T-helper 2 cell treated with Interferon-gamma antibody and Interleukin-4, amounts not matched to agents 100 ng/mL and 5 ng/mL, for 36 hours (primary cell): ENCODE measurements around the gene PTPRCAP. TPM values are rescaled to one million over a fixed set of nuclear protein-coding genes. Genes with fewer than 3 reads are reported as not detected.

Experiments used
- intact Hi-C: fragments of 100-400 bp; cut with micrococcal nuclease; formaldehyde crosslinking; loops from one replicate; pipeline ENCODE4 v1.15.1; 2023
- total RNA-seq: library from RNA; stranded (reverse); gene quantifications from 2 replicates; pipeline ENCODE4 v1.2.3, GENCODE V29; 2022

PTPRCAP gene
- total RNA-seq, 1 donor from 2014 or later, result 324 TPM

DNA sequence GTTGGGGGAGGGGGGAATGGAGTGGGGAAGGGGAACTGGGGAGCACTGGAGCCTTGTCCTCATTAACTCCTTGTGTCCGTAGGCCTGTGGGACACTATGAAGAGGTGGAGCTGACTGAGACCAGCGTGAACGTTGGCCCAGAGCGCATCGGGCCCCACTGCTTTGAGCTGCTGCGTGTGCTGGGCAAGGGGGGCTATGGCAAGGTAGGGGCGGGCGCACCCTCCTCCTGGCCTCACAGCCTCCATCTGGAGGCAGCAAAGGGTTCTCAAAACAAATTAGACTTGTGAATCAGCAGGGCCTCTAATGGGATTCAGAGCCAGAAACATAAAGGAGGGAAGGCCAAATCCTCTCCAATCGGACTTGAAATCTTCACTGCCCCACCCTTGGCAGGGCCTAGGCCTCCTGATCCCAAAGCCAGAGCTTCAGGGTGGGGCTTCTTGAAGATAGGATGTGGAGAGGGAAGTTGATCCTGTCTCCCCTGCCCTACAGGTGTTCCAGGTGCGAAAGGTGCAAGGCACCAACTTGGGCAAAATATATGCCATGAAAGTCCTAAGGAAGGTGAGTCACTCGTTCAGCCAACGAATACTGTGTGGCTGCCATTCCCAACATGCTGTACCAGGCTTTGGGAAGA, 8.3 kb downstream of the PTPRCAP start:
- intact Hi-C loops, result loop anchor here (2.0 to 5.0 kb wide), 2 partner anchors 26 to 38 kb away; partner anchors contain the start of gene TMEM134

DNA sequence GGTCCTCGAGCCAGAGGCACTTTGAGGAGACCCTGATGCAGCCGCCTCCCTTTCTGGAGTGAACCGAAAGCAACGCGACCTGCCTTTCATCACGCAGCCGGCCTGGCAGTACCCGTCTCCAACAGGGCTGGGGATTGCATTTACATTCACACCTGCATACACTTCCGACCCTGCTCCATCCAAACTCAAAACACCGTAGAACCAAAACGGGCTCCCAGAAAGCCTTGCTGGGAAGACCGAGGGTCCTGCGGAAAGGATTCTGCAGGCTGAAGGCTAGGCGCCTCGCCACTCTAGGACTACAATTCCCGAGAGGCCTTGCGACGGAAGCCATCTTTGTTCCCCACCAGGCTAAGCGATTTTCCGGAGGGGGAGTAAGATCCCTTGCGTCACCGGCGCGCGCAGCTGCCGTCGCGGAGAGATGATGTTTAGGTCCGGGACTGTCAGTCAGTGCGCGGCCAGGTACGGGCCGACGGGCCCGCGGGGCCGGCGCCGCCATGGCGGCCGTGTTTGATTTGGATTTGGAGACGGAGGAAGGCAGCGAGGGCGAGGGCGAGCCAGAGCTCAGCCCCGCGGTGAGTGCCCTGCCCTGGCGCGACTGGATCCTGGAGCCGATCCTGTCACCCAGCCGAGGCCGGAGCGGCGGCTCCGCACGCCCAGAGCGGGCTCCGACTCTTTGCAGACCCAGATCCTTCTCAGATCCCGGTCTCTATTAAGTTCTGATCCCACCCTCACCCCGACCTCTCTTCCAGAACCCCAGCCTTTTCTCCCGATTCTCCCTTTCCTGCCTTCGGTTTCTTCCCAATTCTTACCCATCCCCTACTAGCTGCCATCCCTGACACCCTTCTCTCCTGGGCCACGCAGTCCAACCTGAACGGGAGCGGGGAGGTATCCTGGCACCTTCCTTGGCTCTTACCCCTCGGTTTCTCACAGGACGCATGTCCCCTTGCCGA, 9.2 kb downstream of the PTPRCAP start, which contains the start of gene RPS6KB2:
Gene RPS6KB2, plus strand, starts transcription at position 443 of the 950 bp plus-strand sequence. Its CDS starts 52 bp downstream, at position 495.
- intact Hi-C loops, result loop anchor here (1.0 to 5.0 kb wide), 5 partner anchors 9 to 80 kb away; partner anchors contain the start of genes AIP, CDK2AP2, PTPRCAP and TMEM134

DNA sequence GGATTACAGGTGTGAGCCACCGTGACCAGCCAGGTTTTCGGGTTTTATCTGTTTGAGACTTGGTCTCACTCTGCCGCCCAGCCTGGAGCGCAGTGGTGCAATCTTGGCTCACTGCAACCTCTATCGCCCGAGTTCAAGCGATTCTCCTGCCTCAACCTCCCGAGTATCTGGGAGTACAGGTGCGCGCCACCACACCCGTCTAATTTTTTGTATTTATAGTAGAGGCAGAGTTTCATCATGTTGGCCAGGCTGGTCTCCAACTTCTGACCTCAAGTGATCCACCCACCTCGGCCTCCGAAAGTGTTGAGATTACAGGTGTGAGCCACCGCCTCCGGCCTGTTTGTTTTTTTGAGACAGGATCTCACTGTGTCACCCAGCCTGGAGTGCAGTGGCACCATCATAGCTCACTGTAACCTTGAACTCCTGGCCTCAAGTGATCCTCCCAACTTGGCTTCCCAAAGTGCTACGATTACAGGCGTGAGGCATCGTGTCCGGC, 10.1 kb downstream of the PTPRCAP start:
- intact Hi-C loops, result loop anchor here (5.0 kb wide), 1 partner anchor 40 kb away; the partner anchor contains the start of gene TMEM134

DNA sequence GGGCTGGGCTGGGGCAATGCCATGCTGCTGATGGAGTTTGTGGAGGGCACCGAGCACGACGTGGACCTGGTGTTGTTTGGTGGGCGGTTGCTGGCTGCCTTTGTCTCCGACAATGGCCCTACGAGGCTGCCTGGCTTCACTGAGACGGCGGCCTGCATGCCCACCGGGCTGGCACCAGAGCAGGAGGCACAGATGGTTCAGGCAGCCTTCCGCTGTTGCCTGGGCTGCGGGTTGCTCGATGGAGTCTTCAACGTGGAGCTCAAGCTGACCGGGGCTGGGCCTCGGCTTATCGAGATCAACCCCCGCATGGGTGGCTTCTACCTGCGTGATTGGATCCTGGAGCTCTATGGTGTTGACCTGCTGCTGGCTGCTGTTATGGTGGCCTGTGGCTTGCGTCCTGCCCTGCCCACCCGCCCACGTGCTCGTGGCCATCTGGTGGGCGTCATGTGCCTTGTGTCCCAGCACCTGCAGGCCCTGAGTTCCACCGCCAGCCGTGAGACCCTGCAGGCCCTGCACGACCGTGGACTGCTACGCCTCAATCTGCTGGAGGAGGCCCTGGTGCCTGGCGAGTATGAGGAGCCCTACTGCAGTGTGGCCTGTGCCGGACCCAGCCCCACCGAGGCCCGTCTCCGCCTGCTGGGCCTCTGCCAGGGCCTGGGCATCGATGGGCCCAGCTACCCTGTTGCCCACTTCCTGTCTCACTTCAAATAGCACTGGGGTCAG, 13.4 kb downstream of the PTPRCAP start:
- intact Hi-C loops, result no loop called here

DNA sequence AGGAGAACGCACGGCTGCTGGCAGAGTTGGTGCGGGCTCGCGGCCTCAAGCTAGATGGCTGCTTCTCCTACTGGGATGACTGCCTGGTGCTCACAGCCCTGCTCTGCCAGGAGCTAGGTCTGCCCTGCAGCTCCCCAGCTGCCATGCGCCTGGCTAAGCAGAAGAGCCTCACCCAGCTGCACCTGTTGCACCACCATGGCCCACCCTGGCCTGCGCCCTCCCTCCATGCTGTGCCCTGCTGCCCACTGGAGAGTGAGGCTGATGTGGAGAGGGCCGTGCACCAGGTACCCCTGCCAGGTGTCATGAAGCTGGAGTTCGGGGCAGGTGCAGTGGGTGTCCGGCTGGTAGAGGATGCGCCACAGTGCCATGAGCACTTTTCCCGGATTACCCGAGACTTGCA, 14.0 kb downstream of the PTPRCAP start:
- intact Hi-C loops, result no loop called here

DNA sequence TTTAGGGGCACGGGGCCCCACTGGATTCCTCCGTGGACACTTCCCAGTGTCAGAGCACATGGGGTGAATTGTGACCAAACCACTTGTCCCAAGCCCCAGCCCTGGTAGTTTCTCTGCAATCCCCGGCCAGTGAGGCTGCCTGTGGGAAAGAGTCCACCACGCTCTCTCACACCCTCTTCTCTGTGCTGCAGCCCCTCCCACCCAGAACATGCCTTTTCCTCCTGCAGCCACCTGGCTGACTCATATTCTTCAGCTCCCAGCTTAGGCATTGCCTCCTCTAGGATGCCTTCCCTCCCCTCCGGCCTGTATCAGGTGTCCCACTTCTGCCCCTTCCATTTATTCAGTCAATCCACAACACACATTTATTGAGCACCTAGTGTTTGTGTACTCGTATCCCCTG, 14.6 kb downstream of the PTPRCAP start:
- intact Hi-C loops, result no loop called here

DNA sequence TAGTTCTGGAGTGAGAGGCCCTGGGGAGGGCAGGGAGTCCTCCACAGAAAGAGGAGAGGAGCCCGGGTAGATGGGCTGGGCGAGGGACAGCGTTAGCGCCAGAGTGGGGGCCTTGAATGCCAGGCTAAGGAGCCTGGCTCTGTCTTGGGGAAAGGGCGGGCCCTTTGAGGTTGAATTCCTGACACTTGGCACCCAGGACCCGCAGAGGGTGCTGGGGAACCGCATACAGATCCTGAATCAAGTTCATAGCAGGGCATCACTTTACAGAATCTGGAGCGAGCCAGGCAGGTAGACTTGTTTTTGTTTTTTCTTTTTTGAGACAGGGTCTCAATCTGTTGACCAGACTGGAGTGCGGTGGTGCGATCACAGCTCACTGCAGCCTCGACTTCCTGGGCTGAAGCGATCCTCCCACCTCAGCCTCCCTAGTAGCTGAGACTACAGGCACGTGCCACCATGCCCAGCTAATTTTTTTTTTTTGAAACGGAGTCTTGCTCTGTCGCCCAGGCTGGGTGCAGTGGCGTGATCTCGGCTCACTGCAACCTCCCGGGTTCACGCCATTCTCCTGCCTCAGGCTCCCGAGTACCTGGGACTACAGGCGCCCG, 16.0 kb downstream of the PTPRCAP start:
- intact Hi-C loops, result loop anchor here (2.0 kb wide), 1 partner anchor 19 kb away; no protein-coding TSS in a partner anchor

DNA sequence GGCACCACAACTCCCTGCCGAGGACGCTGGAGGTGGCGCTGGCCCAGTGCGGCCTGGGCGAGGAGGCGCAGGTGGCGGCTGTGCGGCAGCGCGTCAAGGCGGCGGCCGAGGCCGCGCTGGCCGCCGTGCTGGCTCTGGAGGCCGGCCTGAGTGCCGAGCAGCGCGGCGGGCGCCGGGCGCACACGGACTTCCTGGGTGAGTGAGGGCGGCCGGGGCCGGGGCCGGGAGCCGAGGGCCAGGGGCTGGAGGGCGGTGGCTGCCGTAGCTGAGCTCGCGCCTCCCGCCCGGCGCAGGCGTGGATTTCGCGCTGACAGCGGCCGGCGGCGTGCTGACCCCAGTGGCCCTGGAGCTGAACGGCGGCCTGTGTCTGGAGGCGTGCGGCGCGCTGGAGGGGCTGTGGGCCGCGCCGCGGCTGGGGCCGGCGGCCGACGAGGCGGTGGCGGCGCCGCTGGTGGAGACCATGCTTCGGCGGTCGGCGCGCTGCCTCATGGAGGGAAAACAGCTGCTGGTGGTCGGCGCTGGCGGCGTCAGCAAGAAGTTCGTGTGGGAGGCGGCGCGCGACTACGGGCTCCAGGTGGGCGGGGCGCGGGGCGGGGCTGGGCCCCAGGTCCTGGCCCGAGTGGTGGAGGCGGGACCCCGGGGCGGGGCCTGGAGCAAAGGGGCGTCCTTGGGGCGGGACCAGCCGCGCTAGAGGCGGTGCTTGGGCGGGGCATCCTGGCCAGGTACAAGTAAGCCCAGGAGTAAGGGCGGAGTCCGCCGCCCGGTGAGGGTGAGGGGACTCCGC, 16.6 kb downstream of the PTPRCAP start:
- intact Hi-C loops, result loop anchor here (2.0 kb wide), 1 partner anchor 18 kb away; no protein-coding TSS in a partner anchor

DNA sequence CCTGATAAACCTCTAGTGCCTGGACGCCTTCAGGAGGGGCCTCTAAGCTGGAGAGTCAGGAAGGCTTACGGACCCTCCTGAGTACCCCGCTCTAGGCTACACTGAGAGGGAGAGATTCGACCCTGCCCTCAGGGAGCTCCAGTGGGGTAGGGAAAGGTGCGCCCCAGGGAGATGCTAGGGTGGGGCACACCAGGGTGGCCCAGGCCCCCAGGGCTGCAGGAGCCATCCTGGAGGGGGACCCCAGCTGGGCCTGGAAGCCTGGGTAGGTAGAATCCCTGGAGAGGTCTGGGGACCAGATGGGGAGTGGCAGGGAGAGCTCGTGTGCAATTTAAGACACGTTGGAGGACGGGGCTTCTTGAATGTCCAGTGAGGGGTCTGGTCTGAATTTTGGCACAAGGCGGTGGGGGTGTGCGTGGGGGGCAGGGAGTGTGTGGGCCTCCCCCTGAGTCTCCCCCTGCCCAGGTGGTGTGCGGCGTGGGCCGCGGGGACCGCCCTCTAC, 17.3 kb downstream of the PTPRCAP start:
- intact Hi-C loops, result loop anchor here (2.0 kb wide), 1 partner anchor 17 kb away; no protein-coding TSS in a partner anchor

DNA sequence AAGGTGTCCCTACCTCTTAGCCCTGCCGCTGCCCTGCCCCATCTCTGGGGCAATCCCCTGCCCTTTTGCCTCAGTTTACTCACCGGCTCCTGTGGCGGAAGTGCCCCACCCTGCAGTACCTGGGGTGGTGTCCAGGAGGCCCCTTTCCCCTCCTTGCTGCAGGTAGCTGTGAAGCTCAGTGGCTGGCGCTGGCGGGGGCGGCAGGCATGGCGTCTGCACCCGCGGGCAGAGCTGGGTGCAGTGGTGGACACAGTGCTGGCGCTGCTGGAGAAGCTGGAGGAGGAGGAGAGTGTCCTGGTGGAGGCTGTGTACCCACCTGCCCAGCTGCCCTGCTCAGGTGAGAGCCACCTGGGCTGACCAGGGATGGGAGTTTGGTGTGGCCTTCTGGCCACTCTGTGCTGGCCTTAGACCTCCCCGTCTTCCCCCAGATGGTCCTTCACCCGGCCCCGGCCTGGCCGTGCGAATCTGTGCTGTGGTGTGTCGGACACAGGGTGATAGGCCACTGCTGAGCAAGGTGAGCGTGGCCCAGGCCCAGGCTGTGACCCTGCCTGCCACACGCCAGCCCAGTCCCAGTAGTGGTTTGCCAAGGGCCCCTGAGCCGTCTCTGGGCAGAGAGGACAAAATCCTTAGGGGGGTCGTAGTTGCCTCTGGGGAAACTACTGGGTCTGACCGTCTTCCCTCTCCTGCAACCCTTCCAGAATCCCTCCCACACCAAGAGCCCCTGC, 18.0 kb downstream of the PTPRCAP start:
- intact Hi-C loops, result loop anchor here (2.0 kb wide), 1 partner anchor 17 kb away; no protein-coding TSS in a partner anchor

DNA sequence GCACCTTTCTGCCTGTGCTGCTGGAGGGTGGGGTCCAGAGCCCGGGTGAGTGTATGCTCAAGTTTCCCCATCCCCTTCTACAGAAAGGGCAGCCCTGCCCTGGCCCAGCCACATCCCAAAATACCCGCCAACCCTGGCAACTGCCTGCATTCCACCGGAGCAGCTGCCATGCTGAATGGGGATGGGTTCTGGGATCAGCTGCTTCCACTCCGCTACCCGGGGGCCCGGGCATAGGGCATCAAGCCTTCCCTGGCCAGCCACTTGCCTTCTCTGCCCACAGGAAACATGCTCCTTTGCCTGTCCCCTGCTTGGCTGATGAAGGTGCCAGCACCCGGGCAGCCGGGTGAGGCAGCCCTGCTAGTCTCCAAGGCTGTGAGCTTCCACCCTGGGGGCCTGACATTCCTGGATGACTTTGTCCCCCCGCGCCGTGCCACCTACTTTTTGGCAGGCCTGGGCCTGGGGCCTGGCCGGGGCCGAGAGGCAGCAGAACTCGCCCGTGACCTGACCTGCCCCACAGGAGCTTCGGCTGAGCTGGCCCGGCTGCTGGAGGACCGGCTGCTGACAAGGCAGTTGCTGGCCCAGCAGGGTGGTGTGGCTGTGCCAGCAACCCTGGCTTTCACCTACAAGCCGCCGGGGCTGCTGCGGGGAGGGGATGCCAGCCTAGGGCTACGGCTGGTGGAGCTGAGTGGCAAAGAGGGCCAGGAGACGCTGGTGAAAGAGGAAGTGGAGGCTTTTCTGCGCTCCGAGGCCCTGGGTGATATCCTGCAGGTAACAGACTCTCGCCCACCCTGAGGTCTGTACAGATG, 18.8 kb downstream of the PTPRCAP start:
- intact Hi-C loops, result no loop called here

DNA sequence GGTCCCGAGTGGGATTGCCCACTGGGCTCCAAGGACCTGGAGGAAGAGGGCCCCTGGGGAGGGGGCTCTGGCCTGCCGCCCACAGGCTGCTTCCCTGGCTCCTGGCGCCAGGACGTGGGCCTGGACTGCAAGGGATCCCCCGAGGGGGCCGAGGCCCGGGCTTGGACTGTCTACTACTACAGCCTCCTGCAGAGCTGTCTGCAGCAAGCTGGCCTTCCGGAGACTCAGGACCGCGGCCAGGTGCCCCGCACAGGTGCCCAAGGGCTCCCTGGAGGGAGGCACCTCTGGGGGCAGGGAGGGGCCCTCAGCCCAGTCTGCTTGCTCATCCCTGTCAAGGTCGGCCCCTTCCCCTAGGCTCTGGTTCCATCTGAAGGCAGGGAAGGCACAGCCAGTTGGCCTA, 20.1 kb downstream of the PTPRCAP start:
- intact Hi-C loops, result no loop called here

DNA sequence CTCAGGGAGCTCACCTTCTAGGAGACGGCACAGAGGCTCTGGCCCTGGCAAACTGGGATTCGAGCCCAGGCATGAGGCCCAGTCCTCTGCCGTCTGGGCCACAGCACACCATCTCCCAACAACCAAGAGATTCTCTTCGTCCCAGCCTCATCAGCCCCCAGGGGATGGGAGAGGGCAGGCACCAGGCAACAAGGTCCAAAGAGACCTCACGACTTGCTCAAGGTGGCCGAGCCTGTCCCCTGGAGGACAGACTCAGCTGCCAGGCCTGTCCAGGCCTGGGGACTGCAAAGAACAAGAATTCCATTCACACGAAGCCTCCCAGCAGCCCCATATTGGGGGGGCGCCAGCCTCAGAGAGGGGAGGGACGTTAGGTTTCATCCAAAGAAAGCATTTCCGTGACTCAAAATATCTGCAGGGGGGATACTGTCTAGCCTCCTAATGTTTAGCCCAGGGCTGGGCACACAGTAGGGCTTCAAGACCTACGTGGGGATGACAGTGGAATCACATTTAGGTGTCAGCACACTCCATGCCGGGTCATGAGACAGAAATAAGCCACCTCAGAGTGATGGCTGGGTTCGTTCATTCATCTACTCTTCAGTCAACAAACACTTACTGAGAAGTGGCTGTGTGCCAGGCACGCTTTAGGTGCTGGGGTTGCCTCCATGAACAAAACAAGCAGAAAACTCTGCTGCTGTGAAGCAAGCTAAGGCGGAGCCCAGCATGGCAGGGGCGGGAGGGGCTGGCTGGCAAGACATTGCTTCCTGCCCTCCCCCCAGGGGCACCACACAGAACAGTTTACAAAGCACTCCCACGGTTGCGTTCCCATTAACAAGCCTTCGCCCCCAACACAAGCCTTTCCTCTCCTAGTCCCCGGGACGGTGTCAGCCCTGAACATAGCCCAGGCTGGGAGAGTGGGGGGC, 20.8 kb downstream of the PTPRCAP start:
- intact Hi-C loops, result no loop called here

DNA sequence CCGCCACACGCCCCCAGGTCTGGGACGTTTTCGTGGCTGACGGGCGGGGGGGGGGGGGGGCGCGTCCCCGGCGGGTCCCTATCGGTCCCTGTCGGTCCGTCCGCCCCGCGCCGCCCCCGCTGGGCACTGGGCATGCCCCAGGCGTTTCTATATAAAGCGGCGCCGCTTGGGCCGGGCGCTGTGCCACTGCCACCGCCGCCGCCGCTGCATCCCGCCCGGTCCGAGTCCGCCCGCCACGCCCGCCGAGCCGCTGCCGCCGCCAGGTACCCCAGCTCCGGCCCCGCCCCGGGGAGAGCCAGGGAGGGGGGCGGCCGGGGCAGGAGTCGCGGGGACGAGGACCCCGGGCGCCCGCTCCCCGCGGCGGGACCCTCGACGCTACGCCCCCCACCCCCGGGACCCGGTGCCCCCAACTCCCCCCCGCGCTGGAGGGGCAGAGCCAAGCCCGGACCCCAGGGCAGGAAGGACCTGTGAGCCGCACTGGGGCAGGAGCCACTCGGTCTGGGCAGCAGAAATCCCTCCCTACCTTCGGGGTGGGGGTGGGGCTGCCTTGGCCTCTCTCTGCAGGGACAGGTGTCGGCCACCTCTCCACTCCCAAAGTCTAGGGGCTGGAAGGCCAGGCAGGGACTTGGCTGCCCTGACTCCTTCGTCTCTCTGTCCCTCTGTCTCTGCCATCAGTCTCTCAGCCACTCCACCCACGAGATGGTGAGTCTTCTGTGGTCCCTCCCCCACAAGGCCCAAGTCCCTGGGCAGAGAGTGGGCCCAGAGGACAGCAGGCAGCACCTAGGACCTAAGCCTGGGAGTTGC, 21.8 kb downstream of the PTPRCAP start, which contains the start of gene CARNS1:
Gene CARNS1, plus strand, starts transcription at position 178 of the 804 bp plus-strand sequence. Its CDS starts 522 bp downstream, at position 700.
- intact Hi-C loops, result no loop called here

DNA sequence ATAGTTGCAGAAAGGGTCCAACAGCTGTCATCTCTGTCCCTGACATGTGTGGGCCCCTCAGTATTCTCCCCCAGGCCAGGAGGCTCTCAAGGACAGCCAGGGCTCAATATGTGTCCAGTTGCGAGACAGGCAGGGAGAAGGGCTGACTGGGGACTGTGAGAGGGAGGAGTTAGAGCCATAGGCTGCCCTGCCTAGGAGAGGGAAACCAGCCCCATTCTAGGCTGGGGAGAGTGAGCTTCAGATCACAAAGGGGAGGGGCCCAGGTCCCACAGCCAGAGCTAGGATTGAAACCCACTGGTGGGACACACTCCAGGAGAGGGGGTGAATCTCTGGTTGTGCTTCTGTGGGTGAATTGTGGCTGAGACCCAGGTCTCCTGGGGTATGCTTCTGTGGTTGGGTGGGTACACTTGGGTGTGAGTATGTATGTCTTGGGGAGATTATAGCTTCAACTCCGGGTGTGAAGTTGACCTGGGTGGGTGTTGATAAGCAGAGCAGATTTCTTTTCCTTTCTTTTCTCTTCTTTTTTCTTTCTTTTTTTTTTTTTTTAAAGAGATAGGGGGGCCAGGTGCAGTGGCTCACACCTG, 24.1 kb downstream of the PTPRCAP start:
- intact Hi-C loops, result no loop called here
